NT2/D1 (cell line): ENCODE data around the gene ZNF341.

Experiments
- SUZ12 ChIP-seq: IDR thresholded peaks from 2 replicates; pipeline ENCODE4 v1.6.1; 2011; ENCODE audit not compliant: insufficient read length, insufficient read depth; ENCODE audit errors: extremely low read depth
- ZNF274 ChIP-seq: IDR thresholded peaks from 2 replicates; pipeline ENCODE4 v1.6.1; 2011; ENCODE audit warnings: mild to moderate bottlenecking, low read depth, low read length

DNA sequence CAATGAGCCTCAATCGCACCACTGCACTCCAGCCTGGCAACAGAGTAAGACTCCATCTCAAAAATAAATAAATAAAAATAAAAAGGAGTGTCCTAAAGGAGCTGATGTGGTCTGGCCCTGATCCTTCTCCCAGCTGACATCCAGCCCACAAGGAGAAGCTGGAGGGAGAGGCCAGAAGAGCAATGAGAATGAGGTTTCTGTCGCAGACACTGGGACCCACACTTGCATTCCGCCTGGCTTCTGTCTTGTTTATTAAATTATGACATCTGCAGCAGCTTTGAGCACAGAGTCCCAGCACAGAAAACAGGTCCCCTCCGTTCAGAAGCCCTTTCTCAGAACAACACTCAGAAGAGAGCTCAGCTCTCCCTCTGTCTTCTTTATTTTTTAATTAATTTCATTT lies 35.3 kb upstream of the ZNF341 start:
- TF ChIP-seq ZNF274 (no peak), SUZ12 (no peak)
